ENCODE results near the gene IL19. TPM values are rescaled to one million over a fixed set of nuclear protein-coding genes. Genes with fewer than 3 reads are reported as not detected.

The IL19 gene
- total RNA-seq, 1 donor: 1.7 TPM

DNA sequence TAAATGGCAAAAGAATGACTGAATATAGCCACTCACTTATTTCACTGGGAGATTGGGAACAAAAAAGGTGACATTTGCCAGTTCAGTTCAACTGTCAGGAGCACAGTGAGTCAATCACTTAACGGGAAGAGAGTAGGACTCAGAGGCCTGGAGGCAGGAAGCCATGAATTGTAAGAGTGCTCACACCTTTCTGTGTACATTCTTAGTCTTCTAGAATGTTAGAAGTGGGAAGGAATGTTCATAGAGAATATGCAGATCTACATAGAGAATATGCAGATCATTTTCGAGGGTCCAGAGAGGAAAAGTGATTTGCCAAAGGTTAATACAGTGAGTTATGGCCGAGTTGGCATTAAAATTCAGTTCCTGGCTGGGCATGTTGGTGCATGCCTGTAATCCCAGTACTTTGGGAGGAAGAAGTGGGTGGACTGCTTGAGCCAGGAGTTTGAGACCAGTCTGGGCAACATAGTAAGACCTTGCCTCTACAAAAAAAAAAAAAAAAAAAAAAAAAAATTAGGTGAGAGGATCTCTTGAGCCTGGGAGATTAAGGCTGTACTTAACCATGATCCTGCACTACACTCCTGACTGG lies 103.1 kb downstream of the IL19 start:
- no peak for TF ChIP-seq CTCF (IDR thresholded peaks at IDR 0.05; ENCODE audit: insufficient read depth, low read depth, low read length)
- H3K4me3 ChIP-seq (ENCODE audit: low read depth, low read length): no peak overlapping the region
- no peak for DNase-seq (ENCODE audit: low read depth)

GRCh38 chr1:206875752-206876377 lies 105.3 kb downstream of the IL19 start:
- no peak for TF ChIP-seq CTCF (IDR thresholded peaks at IDR 0.05; ENCODE audit: insufficient read depth, low read depth, low read length)
- DNase-seq (ENCODE audit: low read depth): no peak
- H3K4me3 ChIP-seq (ENCODE audit: low read depth, low read length): no peak overlapping the region

- H3K4me3 ChIP-seq (ENCODE audit: low read depth, low read length): no peak overlapping the region
- TF ChIP-seq CTCF (IDR thresholded peaks at IDR 0.05; ENCODE audit: insufficient read depth, low read depth, low read length): no peak
- DNase-seq (ENCODE audit: low read depth): no peak
Observed at GRCh38 chr1:206878456-206878855, 107.9 kb downstream of the IL19 start.

DNA sequence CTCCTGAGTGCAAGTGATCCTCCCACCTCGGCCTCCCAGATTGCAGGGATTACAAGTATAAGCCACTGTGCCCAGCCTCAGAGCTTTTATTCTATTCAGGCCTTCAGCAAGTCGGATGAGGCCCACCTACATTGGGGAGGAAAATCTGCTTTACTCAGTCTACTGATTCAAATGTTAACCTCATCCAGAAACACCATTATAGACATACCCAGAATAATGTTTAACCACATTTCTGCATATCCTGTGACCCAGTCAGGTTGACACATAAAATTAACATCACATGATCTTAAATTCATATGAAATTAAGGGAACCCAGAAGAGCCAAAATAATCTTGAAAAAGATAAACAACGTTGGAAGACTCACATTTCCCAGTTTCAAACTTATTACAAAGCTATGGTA lies 109.7 kb downstream of the IL19 start:
- no peak for DNase-seq (ENCODE audit: low read depth)
- no peak for TF ChIP-seq CTCF (IDR thresholded peaks at IDR 0.05; ENCODE audit: insufficient read depth, low read depth, low read length)
- H3K4me3 ChIP-seq (ENCODE audit: low read depth, low read length): no peak overlapping the region

DNA sequence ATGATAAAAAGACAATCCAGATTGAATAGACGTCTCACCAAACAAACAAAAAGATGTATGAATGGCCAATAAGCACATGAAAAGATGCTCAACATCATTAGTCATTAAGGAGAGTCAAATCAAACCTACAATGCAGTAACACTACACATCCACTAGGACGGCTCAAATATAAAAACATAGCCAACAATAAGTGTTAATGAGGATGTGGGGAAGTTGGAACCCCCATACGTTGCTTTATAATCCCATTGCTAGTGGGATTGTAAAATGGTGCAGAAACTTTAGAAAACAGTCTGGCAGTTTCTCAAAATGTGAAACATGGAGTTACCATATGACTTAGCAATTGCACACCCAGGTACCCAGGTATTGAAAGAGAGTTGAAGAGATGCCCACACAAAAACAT lies 112.0 kb downstream of the IL19 start:
- peak; percentile 23 for TF ChIP-seq CTCF (IDR thresholded peaks at IDR 0.05; ENCODE audit: insufficient read depth, low read depth, low read length)
- DNase-seq (ENCODE audit: low read depth): no peak
- no peak overlapping the region for H3K4me3 ChIP-seq (ENCODE audit: low read depth, low read length)

- peak; percentile 59 for DNase-seq (ENCODE audit: low read depth)
Observed at GRCh38 chr1:206883160-206883559, 112.6 kb downstream of the IL19 start.

More at GRCh38 chr1:206883160-206883559, 112.6 kb downstream of the IL19 start:
- H3K4me3 ChIP-seq (ENCODE audit: low read depth, low read length): no peak overlapping the region
- no peak for TF ChIP-seq CTCF (IDR thresholded peaks at IDR 0.05; ENCODE audit: insufficient read depth, low read depth, low read length)
